Measurements from ENCODE around the gene ECE2.

DNA sequence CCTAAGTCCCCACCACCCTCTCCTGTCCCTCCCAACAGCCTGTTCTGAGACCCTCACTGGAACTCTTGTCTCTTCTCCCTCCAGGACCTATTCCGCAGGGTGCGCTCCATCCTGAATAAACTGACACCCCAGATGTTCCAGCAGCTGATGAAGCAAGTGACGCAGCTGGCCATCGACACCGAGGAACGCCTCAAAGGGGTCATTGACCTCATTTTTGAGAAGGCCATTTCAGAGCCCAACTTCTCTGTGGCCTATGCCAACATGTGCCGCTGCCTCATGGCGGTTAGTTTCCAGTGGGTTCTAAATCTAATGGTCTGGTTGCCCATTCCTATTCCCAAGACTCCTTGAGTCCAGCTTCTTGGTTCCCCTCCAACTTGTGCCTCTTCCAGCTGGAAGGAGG is 47.9 kb downstream of the ECE2 start:
- TF ChIP-seq, protein P1, sequence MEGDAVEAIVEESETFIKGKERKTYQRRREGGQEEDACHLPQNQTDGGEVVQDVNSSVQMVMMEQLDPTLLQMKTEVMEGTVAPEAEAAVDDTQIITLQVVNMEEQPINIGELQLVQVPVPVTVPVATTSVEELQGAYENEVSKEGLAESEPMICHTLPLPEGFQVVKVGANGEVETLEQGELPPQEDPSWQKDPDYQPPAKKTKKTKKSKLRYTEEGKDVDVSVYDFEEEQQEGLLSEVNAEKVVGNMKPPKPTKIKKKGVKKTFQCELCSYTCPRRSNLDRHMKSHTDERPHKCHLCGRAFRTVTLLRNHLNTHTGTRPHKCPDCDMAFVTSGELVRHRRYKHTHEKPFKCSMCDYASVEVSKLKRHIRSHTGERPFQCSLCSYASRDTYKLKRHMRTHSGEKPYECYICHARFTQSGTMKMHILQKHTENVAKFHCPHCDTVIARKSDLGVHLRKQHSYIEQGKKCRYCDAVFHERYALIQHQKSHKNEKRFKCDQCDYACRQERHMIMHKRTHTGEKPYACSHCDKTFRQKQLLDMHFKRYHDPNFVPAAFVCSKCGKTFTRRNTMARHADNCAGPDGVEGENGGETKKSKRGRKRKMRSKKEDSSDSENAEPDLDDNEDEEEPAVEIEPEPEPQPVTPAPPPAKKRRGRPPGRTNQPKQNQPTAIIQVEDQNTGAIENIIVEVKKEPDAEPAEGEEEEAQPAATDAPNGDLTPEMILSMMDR (conservative IDR thresholded peaks at IDR 0.05; ENCODE audit: low read length), result no peak
- TF ChIP-seq EZH2phosphoT487 (IDR thresholded peaks at IDR 0.05; ENCODE audit: borderline replicate concordance, low read depth, low read length), result no peak

Data from OCI-LY7 (cell line).